ENCODE data around the gene STAG3. TPM values are rescaled to one million over a fixed set of nuclear protein-coding genes. Genes with fewer than 3 reads are reported as not detected.

Gene STAG3
- total RNA-seq, 1 experiment from 2014 or later: 3.1 TPM

DNA sequence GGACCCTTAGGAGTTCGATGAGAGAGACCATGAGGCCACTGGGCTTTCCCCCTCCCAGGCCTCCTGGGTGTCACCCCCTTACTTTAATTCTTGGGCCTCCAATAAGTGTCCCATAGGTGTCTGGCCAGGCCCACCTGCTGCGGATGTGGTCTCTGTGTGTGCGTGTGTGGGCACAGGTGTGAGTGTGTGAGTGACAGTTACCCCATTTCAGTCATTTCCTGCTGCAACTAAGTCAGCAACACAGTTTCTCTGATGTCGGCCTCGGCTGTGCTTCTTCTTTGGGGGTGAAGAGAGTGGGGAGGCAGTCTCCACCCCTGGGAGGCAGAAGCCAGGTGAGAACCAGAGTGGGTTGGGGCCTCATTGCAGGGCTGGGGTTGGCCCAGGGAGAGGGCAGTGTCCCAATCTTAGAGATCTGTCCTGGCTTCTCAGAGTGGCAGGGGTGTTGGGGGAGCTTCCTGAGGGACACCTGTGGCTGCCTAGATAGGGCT lies 43.6 kb downstream of the STAG3 start:
- H2BK12ac ChIP-seq (ENCODE audit: insufficient read length, low read depth, low read length): no peak overlapping the region

More for the DNA sequence above, 43.6 kb downstream of the STAG3 start:
- H3K23ac ChIP-seq (ENCODE audit: insufficient read length, low read depth, low read length): no peak overlapping the region
- H3K18ac ChIP-seq (ENCODE audit: insufficient read length, low read depth, low read length): no peak overlapping the region
- TF ChIP-seq, protein P1, sequence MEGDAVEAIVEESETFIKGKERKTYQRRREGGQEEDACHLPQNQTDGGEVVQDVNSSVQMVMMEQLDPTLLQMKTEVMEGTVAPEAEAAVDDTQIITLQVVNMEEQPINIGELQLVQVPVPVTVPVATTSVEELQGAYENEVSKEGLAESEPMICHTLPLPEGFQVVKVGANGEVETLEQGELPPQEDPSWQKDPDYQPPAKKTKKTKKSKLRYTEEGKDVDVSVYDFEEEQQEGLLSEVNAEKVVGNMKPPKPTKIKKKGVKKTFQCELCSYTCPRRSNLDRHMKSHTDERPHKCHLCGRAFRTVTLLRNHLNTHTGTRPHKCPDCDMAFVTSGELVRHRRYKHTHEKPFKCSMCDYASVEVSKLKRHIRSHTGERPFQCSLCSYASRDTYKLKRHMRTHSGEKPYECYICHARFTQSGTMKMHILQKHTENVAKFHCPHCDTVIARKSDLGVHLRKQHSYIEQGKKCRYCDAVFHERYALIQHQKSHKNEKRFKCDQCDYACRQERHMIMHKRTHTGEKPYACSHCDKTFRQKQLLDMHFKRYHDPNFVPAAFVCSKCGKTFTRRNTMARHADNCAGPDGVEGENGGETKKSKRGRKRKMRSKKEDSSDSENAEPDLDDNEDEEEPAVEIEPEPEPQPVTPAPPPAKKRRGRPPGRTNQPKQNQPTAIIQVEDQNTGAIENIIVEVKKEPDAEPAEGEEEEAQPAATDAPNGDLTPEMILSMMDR (conservative IDR thresholded peaks at IDR 0.05): no peak
- no peak overlapping the region for H2AK5ac ChIP-seq (ENCODE audit: insufficient read length, low read length)
- H4K91ac ChIP-seq (ENCODE audit: insufficient read length, low read depth, low read length): no peak overlapping the region
- no peak overlapping the region for H4K8ac ChIP-seq (replicated peaks; ENCODE audit: insufficient read length, low read depth, low read length)
- no peaks in the 10 kb centered on the region for H4K20me1 ChIP-seq (ENCODE audit: control insufficient read depth, insufficient read depth, insufficient read length)
- H3K56ac ChIP-seq (ENCODE audit: insufficient read length, low read depth, low read length): no peak overlapping the region
- no peak overlapping the region for H4K5ac ChIP-seq (ENCODE audit: insufficient read length, low read depth, low read length)
- no peak overlapping the region for H3K4ac ChIP-seq (ENCODE audit: low read depth, low read length)
- H3K9ac ChIP-seq (ENCODE audit: extremely low read depth, insufficient read length, low read length): no peak overlapping the region
- H3K79me1 ChIP-seq (ENCODE audit: insufficient read depth, low read depth, low read length, poor library complexity, severe bottlenecking): no peaks in the 10 kb centered on the region
- H2BK5ac ChIP-seq (ENCODE audit: insufficient read length, low read length): no peak overlapping the region
- Mint-ChIP-seq H3K27ac (no peak overlapping the region), H3K27me3 (ENCODE audit: low read depth) (no peaks in the 10 kb centered on the region; the same call in 1 of the 2 replicates), H3K36me3 (ENCODE audit: insufficient read depth in 1 of 3, low read depth in 3 of 3) (peaks cover 4 to 17% (median 12%) of the 10 kb centered on the region in 3 experiments; a peak in 5 of 7 replicates), H3K4me3 (no peak overlapping the region), H3K9me3 (no peaks in the 10 kb centered on the region), H3K4me1 (peaks cover 3 to 7% of the 10 kb centered on the region in 2 experiments; a peak in 3 of 4 replicates)
- no peaks in the 10 kb centered on the region for H3K9me3 ChIP-seq (ENCODE audit: control insufficient read depth, low read depth, low read length)
- WGBS (ENCODE audit: extremely low coverage, insufficient read length, low lambda C conversion rate): no CpG with 5 or more reads among the region's 5 CpGs
- H3K79me2 ChIP-seq (ENCODE audit: insufficient read depth, low read length): no peaks in the 10 kb centered on the region
- no peak for DNase-seq
- no peak overlapping the region for H3K27ac ChIP-seq (ENCODE audit: insufficient read length, low read depth, low read length)
- no peaks in the 10 kb centered on the region for H3K27me3 ChIP-seq (ENCODE audit: insufficient read depth, low read length)
- no peak overlapping the region for H2AFZ ChIP-seq (ENCODE audit: low read length)
- no peak overlapping the region for H3K14ac ChIP-seq (ENCODE audit: insufficient read depth, low read length)
- no peaks in the 10 kb centered on the region for H3K23me2 ChIP-seq (ENCODE audit: insufficient read length, low read depth, low read length, poor library complexity, severe bottlenecking)
- H3K4me2 ChIP-seq (ENCODE audit: insufficient read depth, insufficient read length, low read length): no peak overlapping the region
- H2BK120ac ChIP-seq (ENCODE audit: low read depth, low read length, poor library complexity, severe bottlenecking): no peak overlapping the region
- H3K4me1 ChIP-seq (ENCODE audit: insufficient read depth, low read length): no peaks in the 10 kb centered on the region
- H3T11ph ChIP-seq (ENCODE audit: low read length): no peak overlapping the region
- H2BK20ac ChIP-seq (ENCODE audit: low read depth, low read length, poor library complexity, severe bottlenecking): no peak overlapping the region
- H2BK15ac ChIP-seq (ENCODE audit: low read depth, low read length): no peak overlapping the region

All from H9 (cell line).